AML-193 (cell line): ENCODE data around the gene PRPF6.

Experiments
- DNase-seq, 2 experiments: peaks; one replicate each; lab custom pipeline; 2025; lab: John Stamatoyannopoulos, UW

PRPF6 gene

GRCh38 chr20:63945031-63945658 is 35.8 kb upstream of the PRPF6 start:
- no peak for DNase-seq

- no peak for DNase-seq
Measured at GRCh38 chr20:63945921-63946920, 34.7 kb upstream of the PRPF6 start.

GRCh38 chr20:63946986-63947637 is 33.8 kb upstream of the PRPF6 start:
- DNase-seq = no peak

GRCh38 chr20:63947638-63948456 is 33.1 kb upstream of the PRPF6 start:
- no peak for DNase-seq

GRCh38 chr20:63950701-63951397 is 30.1 kb upstream of the PRPF6 start:
- DNase-seq = no peak

- DNase-seq = no peak
Measured at GRCh38 chr20:63951398-63952209, 29.3 kb upstream of the PRPF6 start.

GRCh38 chr20:63952210-63952535 is 28.8 kb upstream of the PRPF6 start:
- DNase-seq = no peak

- DNase-seq = no peak
Measured at GRCh38 chr20:63952769-63953168, 28.2 kb upstream of the PRPF6 start.

GRCh38 chr20:63953764-63954429 is 27.0 kb upstream of the PRPF6 start:
- no peak for DNase-seq

- peak; percentile 16 to 31 for DNase-seq
Measured at GRCh38 chr20:63955281-63955826, 25.6 kb upstream of the PRPF6 start.

GRCh38 chr20:63955827-63956663 is 24.9 kb upstream of the PRPF6 start, which contains the start of gene UCKL1:
TSS of gene UCKL1 (minus strand) at chr20:63956416. CDS start at chr20:63956372, 44 bp downstream.
- peak; percentile 55 to 78 for DNase-seq

- no peak for DNase-seq
Measured at GRCh38 chr20:63956664-63957003, 24.3 kb upstream of the PRPF6 start.

GRCh38 chr20:63957004-63957689 is 23.8 kb upstream of the PRPF6 start:
- DNase-seq = peak; percentile 44 to 45

- DNase-seq = no peak
Measured at GRCh38 chr20:63957690-63958441, 23.1 kb upstream of the PRPF6 start.

GRCh38 chr20:63958471-63958870 is 22.5 kb upstream of the PRPF6 start:
- DNase-seq = no peak

GRCh38 chr20:63958964-63959698 is 21.8 kb upstream of the PRPF6 start:
- no peak for DNase-seq

GRCh38 chr20:63959699-63960075 is 21.2 kb upstream of the PRPF6 start:
- no peak for DNase-seq
